K562 (cell line): Measurements from ENCODE around the gene ESRRB. TPM values are rescaled to one million over a fixed set of nuclear protein-coding genes. Genes with fewer than 3 reads are reported as not detected.

Source experiments
- ATAC-seq: fragments of 200-7000 bp; cut with Tn5 transposase; 3 replicates; pipeline ENCODE4 v1.9.1; 2020; ENCODE audit warnings: moderate library complexity
- BruUV-seq: library from RNA; stranded (reverse); fragments of 400-500 nt; replicated peaks from 2 replicates; lab custom pipeline; 2021; lab: Mats Ljungman, UMichigan
- CTCF ChIA-PET: fragments of 300-600 bp; formaldehyde crosslinking; extraction: SDS; loops from one replicate; lab custom pipeline; 2021; ENCODE audit warnings: low intra/inter-chr PET ratio; lab: Yijun Ruan, JAX
- POLR2A ChIA-PET: fragments of 300-600, 350-650 bp; sonication (Branson Sonifier 250); formaldehyde crosslinking; extraction: SDS; loops from one replicate; lab custom pipeline; 2021; ENCODE audit warnings: antibody characterized with exemption, inconsistent platforms; lab: Yijun Ruan, JAX
- DNase-seq, 4 experiments: peaks; one replicate each; pipeline versions ENCODE4 v3.0.0 to v3.0.0-alpha.2; 2011 to 2018; ENCODE audit warnings: low spot score in 3 of 4, mixed read lengths in 3 of 4; ENCODE audit errors: extremely low read depth in 1 of 4
- FAIRE-seq: peaks from 2 replicates; lab custom pipeline; 2011; peaks lifted over from hg19 to GRCh38; lab: Jason Lieb, UNC
- H2AFZ ChIP-seq: 2 replicates; pipeline ENCODE4 v1.6.0; 2011; ENCODE audit warnings: low read depth, low read length, control low read depth, inconsistent platforms
- H3K27ac ChIP-seq: fragments of 200-600 bp; 3 replicates; pipeline ENCODE4 v1.8.0; 2011; ENCODE audit warnings: low read depth, mild to moderate bottlenecking, control low read depth, inconsistent platforms, low read length, moderate library complexity, mixed read lengths; ENCODE audit errors: extremely low read depth
- H3K27me3 ChIP-seq, 2 experiments: fragments of 300-600 bp in 1 of 2; 2 replicates in 1 of 2; 3 replicates in 1 of 2; pipeline versions ENCODE4 v1.6.0 to v1.8.0; 2011; ENCODE audit warnings: inconsistent platforms in 2 of 2, low read length in 2 of 2, mild to moderate bottlenecking in 1 of 2, mixed read lengths in 1 of 2, moderate library complexity in 1 of 2; ENCODE audit not compliant: control insufficient read depth in 2 of 2, insufficient read depth in 2 of 2
- H3K36me3 ChIP-seq: fragments of 300-600 bp; 3 replicates; pipeline ENCODE4 v1.8.0; 2011; ENCODE audit warnings: mild to moderate bottlenecking, low read length, inconsistent platforms; ENCODE audit not compliant: control insufficient read depth, insufficient read depth
- H3K4me1 ChIP-seq, 2 experiments: fragments of 200-600 bp in 1 of 2; replicated peaks in 1 of 2; 2 replicates in 1 of 2; 3 replicates in 1 of 2; pipeline versions ENCODE4 v1.5.1 to v1.8.0; 2011; ENCODE audit warnings: inconsistent platforms in 2 of 2, low read length in 2 of 2, mild to moderate bottlenecking in 1 of 2, mixed read lengths in 1 of 2, moderate library complexity in 1 of 2; ENCODE audit not compliant: control insufficient read depth in 2 of 2, insufficient read depth in 2 of 2
- H3K4me2 ChIP-seq: 2 replicates; pipeline ENCODE4 v1.6.1; 2011; ENCODE audit warnings: low read length, control low read depth, inconsistent platforms, mixed read lengths; ENCODE audit not compliant: insufficient read depth
- H3K4me3 ChIP-seq: fragments of 200-600 bp; sonication (generic), shearing (Covaris generic); 2 replicates; pipeline ENCODE4 v1.5.1; 2016; ENCODE audit warnings: control low read depth, inconsistent platforms
- H3K79me2 ChIP-seq: fragments of 200-600 bp; 3 replicates; pipeline ENCODE4 v1.8.0; 2011; ENCODE audit warnings: low read length, inconsistent platforms; ENCODE audit not compliant: control insufficient read depth, insufficient read depth
- H3K9ac ChIP-seq, 2 experiments: 2 replicates each; pipeline versions ENCODE4 v1.6.0 to v1.6.1; 2011; ENCODE audit warnings: low read depth in 2 of 2, low read length in 2 of 2, control low read depth in 1 of 2, inconsistent platforms in 1 of 2, mild to moderate bottlenecking in 1 of 2, mixed read lengths in 1 of 2; ENCODE audit not compliant: insufficient read depth in 1 of 2
- H3K9me1 ChIP-seq: one replicate; pipeline ENCODE4 v1.6.0; 2011; ENCODE audit warnings: inconsistent platforms, mild to moderate bottlenecking, low read length, moderate library complexity; ENCODE audit not compliant: control insufficient read depth, insufficient read depth
- H3K9me3 ChIP-seq: replicated peaks from 2 replicates; pipeline ENCODE4 v1.5.1; 2011; ENCODE audit warnings: low read depth, low read length, inconsistent platforms; ENCODE audit not compliant: control insufficient read depth, insufficient read depth
- H4K20me1 ChIP-seq: replicated peaks from 2 replicates; pipeline ENCODE4 v1.6.1; 2011; ENCODE audit warnings: low read length, inconsistent platforms, mixed read lengths; ENCODE audit not compliant: control insufficient read depth, insufficient read depth
- CAMTA2 ChIP-seq: fragments of 250-450 bp; sonication (Bioruptor Pico); conservative IDR thresholded peaks from 2 replicates; pipeline ENCODE4 v1.5.1; 2022
- CLOCK ChIP-seq: fragments of 250-450 bp; sonication (Bioruptor Pico); IDR thresholded peaks from 2 replicates; pipeline ENCODE4 v1.4.0; 2020; ENCODE audit warnings: mild to moderate bottlenecking, moderate library complexity, borderline replicate concordance
- CTBP1 ChIP-seq: fragments of 450-650 bp; IDR thresholded peaks from 2 replicates; pipeline ENCODE4 v1.6.1; 2016; ENCODE audit warnings: borderline replicate concordance
- CXXC5 ChIP-seq: fragments of 250-450 bp; sonication (Bioruptor Pico); IDR thresholded peaks from 2 replicates; pipeline ENCODE4 v1.8.0; 2022; ENCODE audit warnings: inconsistent platforms, mild to moderate bottlenecking, moderate library complexity
- DNMT1 ChIP-seq: fragments of 450-650 bp; IDR thresholded peaks from 2 replicates; pipeline ENCODE4 v1.6.1; 2016; ENCODE audit warnings: antibody characterized with exemption, mild to moderate bottlenecking
- EWSR1 ChIP-seq: fragments of 450-650 bp; IDR thresholded peaks from 2 replicates; pipeline ENCODE4 v1.6.1; 2018; ENCODE audit warnings: borderline replicate concordance, mild to moderate bottlenecking, low read depth, moderate library complexity; ENCODE audit not compliant: partially characterized antibody
- FOXP4 ChIP-seq: sonication (generic); formaldehyde crosslinking; IDR thresholded peaks from 2 replicates; pipeline ENCODE4 v1.8.0; 2022; ENCODE audit warnings: mild to moderate bottlenecking, missing genetic modification reagents, borderline replicate concordance
- HMGN3 ChIP-seq: IDR thresholded peaks from 2 replicates; pipeline ENCODE4 v1.6.1; 2011; ENCODE audit warnings: borderline replicate concordance, low read depth, mild to moderate bottlenecking, mixed read lengths, low read length; ENCODE audit not compliant: insufficient read length; ENCODE audit errors: extremely low read depth
- ILF3 ChIP-seq: fragments of 450-650 bp; IDR thresholded peaks from 2 replicates; pipeline ENCODE4 v1.6.1; 2018; ENCODE audit warnings: antibody characterized with exemption, mild to moderate bottlenecking, moderate library complexity, borderline replicate concordance
- PHB2 ChIP-seq: fragments of 450-650 bp; IDR thresholded peaks from 2 replicates; pipeline ENCODE4 v1.6.1; 2017; ENCODE audit warnings: low read depth
- RFX5 ChIP-seq: IDR thresholded peaks from 2 replicates; pipeline ENCODE4 v1.6.1; 2011; ENCODE audit warnings: low read depth, mild to moderate bottlenecking, improper control_type of control experiment, low read length
- ZBTB33 ChIP-seq: sonication (generic); formaldehyde crosslinking; IDR thresholded peaks from 2 replicates; pipeline ENCODE4 v1.8.1; 2023; ENCODE audit warnings: mild to moderate bottlenecking, missing genetic modification reagents
- ZNF134 ChIP-seq: fragments of 250-450 bp; sonication (Bioruptor Pico); conservative IDR thresholded peaks from 2 replicates; pipeline ENCODE4 v1.4.0; 2020
- ZNF282 ChIP-seq: sonication (generic); formaldehyde crosslinking; IDR thresholded peaks from 2 replicates; pipeline ENCODE4 v1.8.1; 2023; ENCODE audit warnings: missing genetic modification reagents
- ZNF431 ChIP-seq: sonication (generic); formaldehyde crosslinking; IDR thresholded peaks from 2 replicates; pipeline ENCODE4 v1.8.0; 2022; ENCODE audit warnings: mild to moderate bottlenecking, missing genetic modification reagents
- ZNF655 ChIP-seq: fragments of 250-450 bp; sonication (Bioruptor Pico); IDR thresholded peaks from 2 replicates; pipeline ENCODE4 v1.5.0; 2021
- WGBS: fragments of 100-300 bp; shearing (Covaris generic); methylation state at CpG from one replicate; pipeline ENCODE4 v1.1.6; 2016; ENCODE audit warnings: low coverage, mixed read lengths; ENCODE audit not compliant: insufficient coverage; ENCODE audit errors: missing lambda C conversion rate; 5-methylcytosine and 5-hydroxymethylcytosine counted together
- in situ Hi-C: fragments of 300-500 bp; cut with MboI; formaldehyde crosslinking; loops from 4 replicates; pipeline ENCODE4 v1.15.0; 2018; ENCODE audit warnings: inconsistent platforms, mixed read lengths
- intact Hi-C: fragments of 100-400 bp; cut with micrococcal nuclease; formaldehyde crosslinking; loops from 2 replicates; pipeline ENCODE4 v1.14.2; 2022
- polyA plus RNA-seq, 8 experiments: library from polyadenylated mRNA; depleted of rRNA in 4 of 8; stranded (reverse) in 5 of 8; unstranded in 3 of 8; fragments of >200 nt; fragmentation: Nextera tagmentation in 2 of 8; fragmentation: Illumina TruSeq in 1 of 8; extraction: Ambion mirVana in 2 of 8; extraction: Trizol in 1 of 8; gene quantifications; 2 replicates each; pipeline versions ENCODE4 v1.2.1 to v1.2.3, GENCODE V29; 2011 to 2014; ENCODE audit warnings: inconsistent platforms in 1 of 8, missing spikeins in 1 of 8
- total RNA-seq, 7 experiments: library from RNA; depleted of rRNA in 6 of 7; stranded (reverse); fragments of >200 nt in 6 of 7; fragmentation: Illumina TruSeq in 2 of 7; extraction: Trizol in 2 of 7; gene quantifications; 2 replicates each; pipeline versions ENCODE4 v1.2.1 to v1.2.3, GENCODE V29; 2011 to 2021; ENCODE audit warnings: low replicate concordance in 1 of 7

ESRRB gene
- total and polyA plus RNA-seq, 9 of the 15 experiments (the other 6 are each of a cell fraction or from before 2014, with no cell fraction given): 3.2 to 24.7 (median 14.5) TPM

GRCh38 chr14:76336876-76337275 lies 39.1 kb upstream of the ESRRB start:
- Histone ChIP-seq H3K36me3 (0 out of 3 replicates have a peak, but pooled peaks cover 2% of the 10 kb centered on the region), H3K9me3 (no peaks in the 10 kb centered on the region), H3K4me2 (no peak overlapping the region), H3K4me3 (no peak overlapping the region), H3K79me2 (no peaks in the 10 kb centered on the region), H3K4me1 (peaks cover 0 to 4% of the 10 kb centered on the region in 2 experiments; a peak in 2 of 5 replicates), H3K9ac (no peak overlapping the region), H4K20me1 (0 out of 2 replicates have a peak, but pooled peaks cover 6% of the 10 kb centered on the region), H3K27ac (no peak overlapping the region), H3K9me1 (no peaks in the 10 kb centered on the region), H2AFZ (no peak overlapping the region), H3K27me3 (no peaks in the 10 kb centered on the region)
- in situ Hi-C loops: no loop called here
- no TSS peak for BruUV-seq
- FAIRE-seq (no peak), DNase-seq (no peak), ATAC-seq (no peak)
- CTCF ChIA-PET: no interaction called here
- intact Hi-C loops: no loop called here
- 82% methylated on average over 8 of the region's 8 CpGs for WGBS
- POLR2A ChIA-PET: no interaction called here
- TF ChIP-seq CXXC5: no peak
- no peak for TF ChIP-seq ILF3
- no peak for TF ChIP-seq RFX5
- TF ChIP-seq CLOCK: no peak
- TF ChIP-seq HMGN3: no peak
- no peak for TF ChIP-seq EWSR1
- no peak for TF ChIP-seq ZNF431 (CRISPR knock-in tag)
- TF ChIP-seq DNMT1: no peak
- no peak for TF ChIP-seq ZNF655 (CRISPR knock-in tag)
- TF ChIP-seq FOXP4 (CRISPR knock-in tag): no peak
- no peak for TF ChIP-seq ZNF282 (CRISPR knock-in tag)
- TF ChIP-seq ZBTB33 (CRISPR knock-in tag): no peak
- TF ChIP-seq CAMTA2 (CRISPR knock-in tag): no peak
- TF ChIP-seq PHB2: no peak
- no peak for TF ChIP-seq CTBP1
- TF ChIP-seq ZNF134: no peak
